HG02678 (cell line): Measurements from ENCODE around the gene IGF1R.

ENCODE experiments used
- ATAC-seq: cut with Tn5 transposase; IDR thresholded peaks from one replicate; pipeline ENCODE4 v1.9.1; 2021; ENCODE audit warnings: mild to moderate bottlenecking, moderate library complexity; ENCODE audit not compliant: unreplicated experiment

IGF1R gene

DNA sequence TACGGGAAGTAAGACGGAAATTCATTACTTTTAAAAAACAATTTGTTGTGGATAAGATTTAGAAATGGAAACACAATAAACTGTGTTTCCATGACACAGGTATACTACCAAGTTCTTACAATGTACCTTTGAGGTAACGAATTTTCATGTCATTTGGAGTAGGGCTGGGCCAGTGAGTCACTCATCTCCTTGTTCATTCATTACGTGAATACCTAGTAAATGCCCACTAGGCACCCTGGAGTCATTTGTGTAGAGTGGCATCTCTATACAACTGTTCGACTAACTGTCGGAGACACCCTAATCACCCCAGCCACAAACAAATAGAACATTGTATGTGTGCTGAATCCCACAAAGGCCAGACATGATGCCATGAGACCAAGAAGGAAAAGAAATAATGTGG, 94.8 kb downstream of the IGF1R start:
- ATAC-seq: no peak

DNA sequence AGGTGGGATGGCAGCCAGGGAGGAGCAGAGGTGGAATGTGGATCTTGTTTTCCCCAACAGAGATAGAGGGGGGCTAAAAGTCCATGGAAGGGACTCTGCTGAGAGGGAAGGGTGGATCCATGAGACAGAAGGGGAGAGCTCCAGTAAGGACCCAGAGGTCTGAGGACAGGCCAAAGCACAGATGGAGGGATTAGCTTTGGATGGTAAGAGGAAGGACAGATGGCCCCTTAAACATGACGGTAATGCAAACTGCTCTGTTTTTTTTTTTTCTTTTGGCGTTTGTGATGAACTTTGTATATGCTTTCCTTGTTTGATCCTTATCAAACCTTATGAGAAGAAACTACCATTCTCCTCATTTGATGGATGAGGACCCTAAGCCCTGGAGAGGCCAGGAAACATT, 96.2 kb downstream of the IGF1R start:
- no peak for ATAC-seq

DNA sequence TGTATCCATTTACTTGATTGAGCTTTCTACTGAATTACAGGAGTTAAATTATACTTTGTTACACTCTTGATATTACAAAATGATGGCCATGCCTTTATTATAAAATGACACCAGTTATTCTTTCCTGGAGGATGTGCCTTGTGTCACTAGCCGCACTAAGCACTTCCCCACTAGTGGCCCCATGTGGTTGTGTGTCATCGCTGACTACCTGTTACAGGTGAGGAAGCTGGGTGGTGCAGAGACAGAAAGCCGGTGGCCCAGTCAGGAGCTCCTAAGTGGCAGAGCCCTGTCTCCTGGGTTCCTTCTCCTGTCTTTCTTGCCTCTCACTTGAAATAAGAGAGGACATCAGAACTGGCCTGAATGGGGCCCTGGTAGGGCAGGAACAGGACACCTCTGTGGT, 96.8 kb downstream of the IGF1R start:
- ATAC-seq: no peak

DNA sequence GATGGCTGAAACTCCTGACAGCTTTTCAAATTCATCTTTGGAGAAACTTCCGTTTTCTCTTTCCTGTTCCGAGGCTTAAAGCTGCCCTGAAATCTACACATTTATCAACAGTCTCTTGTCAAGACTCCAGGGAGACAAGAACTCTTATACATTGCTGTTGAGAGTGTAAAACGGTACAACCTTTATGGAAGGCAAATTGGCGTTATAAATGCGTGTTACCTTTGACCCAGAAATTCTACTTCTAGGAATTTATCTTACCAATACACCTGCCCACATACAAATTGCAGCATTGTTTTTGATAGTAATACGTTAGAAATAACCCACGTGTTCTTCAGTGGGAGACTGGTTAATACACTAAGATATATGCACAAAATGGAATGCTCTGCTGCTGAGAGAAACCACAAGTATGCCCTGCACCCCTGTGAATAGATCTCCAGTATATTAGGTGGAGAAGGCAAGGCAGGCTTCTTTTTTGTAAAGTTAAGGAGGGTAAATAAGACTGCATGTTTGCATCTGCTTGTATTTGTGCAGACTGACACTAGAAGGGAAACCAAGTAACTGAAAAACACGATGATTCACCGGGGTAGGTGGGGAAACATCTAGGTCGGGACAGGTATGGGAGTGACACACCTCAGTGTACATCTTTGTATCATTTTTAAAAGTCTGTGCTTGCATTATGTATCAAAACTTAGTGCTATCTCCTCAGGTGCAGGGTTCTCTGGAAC, 97.5 kb downstream of the IGF1R start:
- no peak for ATAC-seq

DNA sequence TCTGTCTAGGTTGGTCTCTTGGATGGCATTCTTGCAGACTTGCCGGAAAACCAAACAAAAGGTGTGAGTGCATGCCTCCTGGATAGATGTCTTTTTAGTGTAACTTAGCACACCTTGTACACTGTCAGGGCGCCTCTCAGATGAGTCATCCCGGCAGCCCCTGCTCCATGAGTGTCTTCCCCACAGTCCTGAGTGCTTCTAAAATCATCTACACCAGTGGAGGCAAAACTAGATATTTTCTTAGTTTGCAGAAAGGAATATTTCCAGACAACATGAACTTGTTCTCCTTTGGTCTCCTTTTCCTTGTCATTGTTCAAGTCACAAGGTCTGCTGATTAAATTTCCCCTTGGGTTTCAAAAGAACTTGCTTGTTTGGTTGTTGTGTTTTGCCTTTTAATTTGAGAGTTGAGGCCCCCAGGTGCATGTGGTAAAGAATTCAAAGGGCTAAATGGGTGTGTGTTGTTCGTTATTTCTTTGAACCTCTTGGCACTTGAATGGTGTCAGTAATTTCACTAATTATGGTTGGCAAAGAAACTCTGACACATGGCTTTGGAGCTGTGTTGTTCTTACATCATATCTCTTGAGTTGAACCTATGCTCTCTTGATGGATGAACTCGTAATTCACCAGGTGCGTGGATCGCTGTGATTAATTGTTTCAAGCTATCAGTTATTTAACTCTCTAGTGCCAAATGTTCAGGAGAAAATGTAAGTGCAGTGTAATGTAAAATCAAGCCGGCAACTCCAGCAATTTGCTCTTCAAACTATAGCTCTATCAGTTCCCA, 98.2 kb downstream of the IGF1R start:
- ATAC-seq: no peak

DNA sequence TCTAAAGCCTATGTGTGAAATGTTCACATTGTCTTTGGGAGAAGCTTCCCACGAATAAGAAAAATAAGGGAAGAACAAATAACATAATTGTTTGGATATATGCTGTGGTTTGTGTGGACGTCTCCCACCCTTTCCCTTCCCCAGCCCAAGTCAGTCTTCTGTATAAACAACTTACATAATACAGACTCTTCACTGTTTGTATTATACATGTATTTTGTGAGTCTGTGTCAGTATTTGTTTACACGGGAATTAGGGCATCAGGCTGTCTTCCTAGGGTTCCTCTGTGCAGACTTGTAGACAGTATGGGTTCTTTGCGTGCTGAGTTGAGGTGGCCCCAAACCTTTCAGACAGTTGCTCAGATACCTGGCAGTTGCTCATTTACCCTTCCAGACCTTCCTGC, 103.4 kb downstream of the IGF1R start:
- no peak for ATAC-seq

DNA sequence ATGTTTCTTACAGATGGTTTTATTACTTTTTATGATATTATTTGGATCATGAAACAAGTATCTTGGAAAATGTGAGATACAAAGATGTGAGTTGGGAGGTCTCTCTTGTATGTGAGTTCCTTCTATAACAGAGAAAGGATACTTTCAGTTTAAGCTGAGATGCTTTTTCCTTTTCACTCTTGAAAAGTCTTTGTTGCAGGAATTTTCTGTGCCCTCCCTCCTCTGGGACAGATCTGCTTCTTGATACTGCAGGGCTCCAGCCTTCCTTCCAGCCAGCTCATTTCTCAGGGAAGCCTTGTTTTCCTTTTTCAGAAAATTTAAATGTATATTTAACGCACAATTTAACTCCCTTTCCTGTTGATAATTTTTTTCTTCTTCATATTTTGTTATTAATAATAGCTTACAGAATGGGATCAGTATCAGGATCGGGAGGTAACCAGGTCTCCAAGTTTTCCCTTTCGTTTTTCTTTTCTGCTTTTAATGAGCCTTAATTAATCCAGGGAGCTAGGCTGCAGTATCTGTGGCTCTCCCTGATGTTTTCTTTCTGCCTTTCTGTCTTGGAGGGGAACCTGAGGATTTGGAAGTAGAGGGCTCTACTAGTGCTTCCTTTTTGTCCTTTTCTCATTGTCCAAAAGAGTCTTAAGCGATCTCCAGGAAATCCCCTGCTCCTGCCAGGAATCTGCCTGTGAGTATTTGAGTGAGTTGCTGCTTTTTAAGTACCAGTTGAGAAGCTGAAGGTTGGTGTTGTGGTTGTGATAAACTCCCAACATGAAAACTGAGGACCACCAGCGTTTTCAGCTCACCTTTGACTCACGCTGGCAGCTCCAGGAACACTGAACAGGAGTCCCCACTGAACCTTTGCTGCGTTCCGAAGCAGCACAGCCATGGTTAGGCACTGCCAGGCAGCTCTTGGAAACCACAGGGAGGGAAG, 105.7 kb downstream of the IGF1R start:
- no peak for ATAC-seq

DNA sequence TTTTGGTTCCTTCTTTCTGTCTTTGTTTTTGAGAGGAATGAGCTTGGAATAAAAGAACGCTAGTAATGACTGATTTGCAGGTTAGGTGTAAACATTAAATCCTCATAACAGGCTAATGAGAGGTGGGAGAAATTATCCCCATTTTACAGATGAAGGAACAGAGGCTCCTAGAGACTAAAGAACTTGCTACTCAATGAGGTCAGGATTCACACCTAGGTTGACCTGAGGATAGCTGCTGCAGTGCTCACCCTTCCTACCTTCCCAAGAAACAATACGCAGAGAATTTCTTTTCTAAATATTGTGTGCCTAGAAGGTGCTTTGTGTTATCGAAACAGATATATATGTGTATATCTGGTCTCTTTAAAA, 106.3 kb downstream of the IGF1R start:
- no peak for ATAC-seq

DNA sequence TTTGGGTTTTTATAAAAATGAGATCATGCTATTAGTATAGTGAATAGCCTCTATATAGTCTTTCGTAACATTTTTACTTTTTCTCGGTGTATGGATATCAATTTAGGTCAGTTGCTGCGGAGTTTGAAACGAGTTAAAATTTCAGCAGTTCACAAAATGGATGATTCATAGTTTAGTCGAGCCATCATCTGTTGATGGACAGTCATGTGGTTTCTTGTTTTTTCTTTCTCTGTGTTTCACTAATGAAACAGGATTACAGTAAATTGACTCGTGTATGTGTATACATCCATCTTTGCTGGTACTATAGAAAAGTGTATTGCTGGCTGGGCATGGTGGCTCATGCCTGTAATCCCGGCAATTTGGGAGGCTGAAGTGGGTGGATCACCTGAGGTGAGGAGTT, 106.8 kb downstream of the IGF1R start:
- ATAC-seq: no peak

DNA sequence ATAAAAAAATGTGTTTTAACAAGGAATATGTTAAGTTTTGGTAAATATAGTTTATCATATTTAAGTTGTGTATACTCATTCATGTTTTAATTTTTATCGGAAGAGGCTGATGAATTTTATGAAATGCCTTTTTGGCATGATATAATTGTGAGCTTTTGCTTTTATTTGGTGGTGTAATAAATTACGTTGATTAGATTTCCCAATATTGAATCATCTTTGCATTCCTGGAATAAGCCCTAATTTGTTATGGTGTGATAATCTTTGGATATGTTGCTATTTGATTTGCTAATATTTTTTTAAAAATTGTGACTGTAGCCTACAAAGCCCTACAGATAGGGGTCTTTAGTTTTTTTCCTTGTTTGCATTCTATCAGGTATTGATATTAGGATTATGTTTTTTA, 107.4 kb downstream of the IGF1R start:
- no peak for ATAC-seq

DNA sequence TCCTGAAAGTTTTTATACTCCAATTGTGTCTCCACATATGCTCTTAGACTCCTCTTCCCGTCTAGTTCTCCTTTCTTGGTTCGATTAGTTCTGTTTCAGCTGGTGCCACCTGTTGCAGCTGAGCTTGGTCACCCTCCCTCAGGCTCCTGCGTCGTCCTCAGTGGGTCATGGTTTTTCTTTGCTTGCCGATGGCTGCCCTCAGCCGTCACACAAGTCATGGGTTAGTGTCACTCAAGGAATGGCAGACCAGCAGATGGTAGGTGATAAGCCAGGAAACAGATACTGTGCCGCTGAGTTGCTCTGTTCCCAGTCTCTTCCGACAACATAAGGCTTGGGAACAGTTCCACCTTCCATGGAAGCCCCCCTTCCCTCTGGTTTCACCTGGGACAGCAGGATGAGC, 109.9 kb downstream of the IGF1R start:
- no peak for ATAC-seq

DNA sequence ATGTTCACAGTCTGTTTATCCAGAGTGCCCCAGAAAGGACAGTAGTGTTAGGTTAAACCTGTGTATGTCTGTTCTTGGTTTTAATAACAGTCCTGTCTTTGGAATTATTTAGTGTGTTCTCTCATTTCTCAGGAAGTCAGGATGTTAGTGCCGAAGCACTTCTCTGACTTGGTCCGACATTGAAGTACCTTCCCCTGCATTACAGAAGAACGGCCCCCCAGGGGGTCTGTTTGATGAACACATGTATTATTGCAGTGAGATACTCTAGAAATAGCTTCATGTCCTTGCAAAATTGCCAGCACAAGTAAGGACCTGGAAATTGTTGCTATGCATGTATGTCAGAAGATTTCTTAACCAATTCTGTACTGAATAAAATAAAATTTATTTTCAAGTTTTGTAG, 110.9 kb downstream of the IGF1R start:
- no peak for ATAC-seq

DNA sequence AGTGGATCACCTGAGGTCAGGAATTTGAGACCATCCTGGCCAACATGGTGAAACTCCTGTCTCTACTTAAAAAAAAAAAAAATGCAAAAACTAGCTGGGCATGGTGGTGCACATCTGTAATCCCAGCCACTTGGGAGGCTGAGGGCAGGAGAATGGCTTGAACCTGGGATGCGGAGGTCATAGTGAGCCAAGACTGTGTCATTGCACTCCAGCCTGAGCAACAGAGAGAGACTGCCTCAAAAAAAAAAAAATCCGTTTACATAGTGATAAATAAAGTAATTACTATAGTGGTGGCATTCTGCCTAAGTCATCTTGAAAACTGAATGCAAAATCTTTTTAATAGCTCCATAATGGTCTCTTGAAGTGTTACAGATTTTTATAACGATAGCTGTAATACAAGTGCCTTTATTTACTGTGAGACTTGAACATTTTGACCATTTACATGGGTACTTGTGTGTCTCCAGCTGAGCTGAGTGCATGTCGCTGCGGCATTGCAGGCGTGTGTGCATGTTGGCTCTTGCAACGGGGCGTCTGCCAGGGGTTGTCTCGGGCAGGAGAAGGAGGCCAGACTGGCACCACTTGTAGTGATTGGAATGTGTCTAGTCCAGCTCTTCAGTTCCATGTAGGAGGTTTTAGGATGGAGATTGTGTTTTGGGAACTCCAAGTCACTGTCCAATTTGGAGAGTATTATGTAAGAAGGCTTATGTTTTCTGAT, 111.9 kb downstream of the IGF1R start:
- ATAC-seq: no peak

DNA sequence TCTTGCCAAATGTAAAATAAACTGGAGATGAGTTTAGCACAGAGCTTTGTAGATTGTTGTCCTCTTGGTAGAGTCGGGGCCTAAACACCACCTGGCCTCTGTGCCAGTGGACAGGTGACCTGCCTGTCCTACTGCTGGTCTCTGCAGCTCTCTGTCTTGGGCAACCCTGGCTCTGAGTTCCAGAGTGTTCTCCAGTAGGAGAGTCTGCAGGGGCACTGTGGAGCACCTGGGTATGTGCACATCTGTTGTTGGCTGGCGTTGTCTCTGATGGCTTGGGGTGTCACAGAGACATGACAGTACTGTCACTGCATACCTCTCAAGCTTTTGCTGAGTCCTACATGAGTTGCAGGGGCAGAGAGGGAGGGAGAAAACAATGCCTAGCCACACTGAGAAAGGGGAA, 112.6 kb downstream of the IGF1R start:
- ATAC-seq: no peak

DNA sequence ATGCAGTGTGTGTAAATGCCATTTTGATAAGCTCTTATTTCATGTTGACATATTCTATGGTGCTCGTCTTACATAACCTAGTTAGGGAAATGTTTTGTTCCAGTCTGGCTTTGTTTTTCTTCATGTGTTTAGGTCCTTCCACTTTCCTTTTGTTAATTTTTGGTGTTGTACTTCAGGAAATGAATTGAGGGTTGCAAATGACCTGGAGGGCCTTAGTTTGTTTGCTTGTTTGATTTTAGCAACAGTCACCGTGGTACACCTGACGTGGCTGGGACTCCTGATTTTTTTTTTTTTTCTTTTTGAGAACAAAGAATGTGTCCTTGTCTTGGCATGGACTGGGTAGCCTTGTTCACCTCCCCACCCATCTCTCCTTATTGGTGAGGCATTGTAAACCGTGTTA, 114.8 kb downstream of the IGF1R start:
- ATAC-seq: no peak

DNA sequence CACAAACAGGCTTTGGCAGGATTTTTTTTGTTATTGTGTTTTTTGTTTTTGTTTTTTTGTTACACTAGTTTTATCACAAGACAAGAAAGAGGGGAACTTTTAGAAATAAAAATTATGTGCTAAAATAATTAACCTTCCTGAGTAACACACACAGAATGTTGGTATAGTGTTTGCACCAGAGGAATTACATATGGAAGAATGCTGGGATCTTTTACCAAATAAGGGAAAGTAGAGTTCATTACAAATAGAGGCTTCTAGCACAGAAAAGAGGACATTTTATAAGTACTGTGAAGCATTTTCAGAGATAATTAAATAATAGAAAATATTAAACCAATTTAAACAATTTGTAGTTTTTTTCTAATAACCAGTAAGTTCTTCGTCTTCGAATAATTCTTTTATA, 116.0 kb downstream of the IGF1R start:
- ATAC-seq: no peak

DNA sequence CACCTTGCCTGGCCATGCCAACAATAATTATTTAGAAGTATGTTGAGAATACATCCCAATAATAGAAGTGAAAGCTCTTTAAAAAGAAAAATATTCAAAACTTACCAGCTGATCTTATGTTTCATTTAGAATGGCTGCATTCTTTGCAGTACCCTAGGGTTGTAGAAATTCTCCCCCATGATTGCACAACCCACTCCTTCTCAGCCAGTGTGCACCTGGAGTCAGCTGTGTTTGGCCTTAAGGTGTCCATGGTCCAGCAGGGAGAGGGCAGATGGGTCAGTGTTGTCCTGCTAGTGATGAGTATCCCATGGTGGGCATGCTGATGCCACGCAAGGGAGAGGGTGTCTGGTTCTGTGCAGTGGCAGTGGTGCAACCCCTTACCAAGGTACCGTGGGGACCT, 117.3 kb downstream of the IGF1R start:
- no peak for ATAC-seq

DNA sequence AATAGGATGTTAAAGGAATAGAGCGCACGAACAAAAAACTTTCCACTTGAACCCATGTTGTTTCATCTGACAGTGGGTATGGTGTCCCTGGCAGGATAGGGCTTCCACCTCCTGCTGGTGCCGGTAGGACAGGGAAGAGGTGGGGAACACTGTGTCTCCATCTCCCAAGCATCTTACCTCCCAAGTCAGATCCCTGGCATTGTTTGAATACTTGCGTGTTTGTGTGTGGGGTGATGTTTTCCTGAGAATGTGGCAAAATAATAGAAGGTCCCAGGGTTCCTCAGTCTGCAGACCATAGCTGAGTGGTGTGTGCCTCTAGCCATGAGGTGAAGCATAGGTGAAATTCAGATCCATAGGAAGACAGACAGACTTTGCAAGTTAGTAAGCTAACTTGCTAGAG, 119.4 kb downstream of the IGF1R start:
- ATAC-seq: no peak

DNA sequence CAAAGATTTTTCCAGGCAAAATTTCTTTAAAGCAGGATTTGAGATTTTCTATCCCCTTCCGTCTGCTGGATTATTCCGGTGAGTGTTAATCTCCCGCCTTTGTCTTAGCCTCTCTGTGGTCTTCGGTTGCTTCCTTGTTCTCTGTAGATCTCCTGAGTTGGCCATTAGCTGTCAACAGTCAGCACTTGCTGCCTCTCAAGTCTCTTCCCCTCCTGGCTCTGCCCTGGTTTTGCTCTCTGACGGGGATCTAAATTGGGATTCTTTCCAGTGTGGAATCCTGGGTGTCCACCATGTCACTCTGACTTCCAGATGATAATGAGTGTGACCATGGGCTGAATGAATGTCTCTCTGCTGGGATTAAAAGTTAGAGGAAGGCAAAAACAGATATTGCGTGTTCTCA, 121.5 kb downstream of the IGF1R start:
- no peak for ATAC-seq

DNA sequence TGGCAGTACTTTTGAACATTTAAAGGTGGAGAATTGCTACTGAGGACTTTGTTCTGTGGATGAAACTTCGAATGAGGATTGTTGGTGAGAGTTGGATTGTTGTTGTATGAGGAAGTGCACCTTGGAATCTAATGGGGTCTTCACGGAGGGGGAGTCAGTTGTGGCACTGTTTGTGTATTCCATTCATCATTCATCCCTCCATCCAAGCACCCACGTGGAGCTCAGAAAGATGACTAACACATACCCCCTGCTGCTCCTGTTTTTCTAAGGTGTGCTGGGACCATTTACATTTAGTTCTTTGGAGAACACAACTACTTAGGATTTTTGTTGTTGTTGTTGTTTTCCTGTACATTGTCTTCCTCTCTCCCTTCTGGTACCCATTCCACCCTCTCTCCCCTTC, 122.6 kb downstream of the IGF1R start:
- no peak for ATAC-seq

DNA sequence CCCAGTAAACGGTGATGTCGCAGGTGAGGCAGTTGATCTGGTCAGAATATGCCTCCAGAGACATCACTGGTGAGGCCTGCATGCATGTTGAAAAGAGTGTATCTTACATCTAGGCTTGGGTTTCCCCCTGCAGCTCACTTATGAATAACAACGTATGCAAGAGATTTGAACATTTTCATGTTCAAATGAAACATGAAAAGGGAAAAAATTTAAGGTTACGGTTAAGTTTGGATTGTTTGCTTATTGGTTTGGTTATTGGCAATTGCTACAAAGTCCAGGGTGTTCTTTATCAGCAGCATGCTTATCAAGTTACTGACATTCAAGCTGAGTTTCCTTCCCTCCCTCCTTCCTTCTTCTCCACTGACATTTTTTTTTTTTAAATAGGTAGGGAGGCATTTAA, 123.2 kb downstream of the IGF1R start:
- no peak for ATAC-seq
